ENCODE results near the gene PEX10.
A peak's percentile ranks its signal among the peaks of the same experiment; 100 is the strongest.

Gene PEX10

DNA sequence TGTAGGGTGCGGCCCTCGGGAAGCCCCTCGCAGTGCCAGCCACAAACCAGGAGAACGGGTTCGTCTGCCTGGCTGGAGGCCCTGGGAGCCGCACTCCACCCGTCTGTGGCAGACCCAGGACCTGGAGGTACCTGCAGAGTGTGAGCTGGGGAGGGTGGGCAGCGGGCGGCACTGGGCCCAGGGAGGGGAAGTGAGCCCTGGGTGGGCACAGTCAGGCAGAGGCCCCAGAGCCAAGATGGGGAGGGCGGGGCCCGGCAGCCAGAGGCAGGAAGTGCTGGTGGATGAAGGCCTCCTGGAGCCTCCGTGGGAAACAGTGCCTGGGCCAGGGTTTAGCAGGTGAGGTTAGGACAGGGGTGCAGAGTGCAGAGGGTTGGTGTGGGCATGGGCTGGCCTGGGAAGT, 4.0 kb upstream of the PEX10 start:
- DNase-seq (ENCODE audit: low spot score): no peak
- H3K4me3 ChIP-seq: no peak overlapping the region
- TF ChIP-seq CTCF (IDR thresholded peaks at IDR 0.05): no peak
- H3K27ac ChIP-seq: no peak overlapping the region

DNA sequence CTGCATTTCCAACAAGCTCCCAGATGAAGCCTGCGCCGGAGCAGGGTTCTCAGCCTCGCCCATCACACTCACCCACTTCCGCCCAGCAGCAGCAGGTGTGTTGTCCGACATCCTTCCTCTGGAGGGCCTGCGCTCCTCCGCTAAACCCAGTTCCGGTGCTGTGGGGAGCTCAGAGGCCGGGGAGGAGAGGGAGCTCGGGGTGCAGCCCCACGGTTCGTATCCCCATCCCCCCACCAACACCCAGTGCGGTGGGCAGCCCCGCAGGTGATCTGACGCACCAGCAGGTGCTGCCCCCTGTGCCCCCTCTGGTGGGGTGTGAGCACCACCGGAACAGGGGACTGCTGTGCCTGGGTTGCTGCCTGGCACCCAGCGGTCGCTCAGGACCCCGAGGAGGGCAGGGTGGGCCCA, 3.4 kb upstream of the PEX10 start:
- TF ChIP-seq CTCF (IDR thresholded peaks at IDR 0.05): no peak
- Histone ChIP-seq H3K27ac (no peak overlapping the region), H3K4me3 (no peak overlapping the region)
- DNase-seq (ENCODE audit: low spot score): no peak

GRCh38 chr1:2415337-2415736, 3.0 kb upstream of the PEX10 start:
- TF ChIP-seq CTCF (IDR thresholded peaks at IDR 0.05): no peak
- no peak overlapping the region for H3K27ac ChIP-seq
- no peak overlapping the region for H3K4me3 ChIP-seq
- no peak for DNase-seq (ENCODE audit: low spot score)

GRCh38 chr1:2414297-2414958, 2.1 kb upstream of the PEX10 start:
- DNase-seq (ENCODE audit: low spot score): no peak
- peak; percentile 98 for TF ChIP-seq CTCF (IDR thresholded peaks at IDR 0.05)
- no peak overlapping the region for H3K27ac ChIP-seq
- peak overlapping the region; percentile 100 for H3K4me3 ChIP-seq

GRCh38 chr1:2413495-2414296, 1.3 kb upstream of the PEX10 start:
- Histone ChIP-seq H3K27ac (peak overlapping the region; percentile 82 to 94), H3K4me3 (peak overlapping the region; percentile 100)
- no peak for TF ChIP-seq CTCF (IDR thresholded peaks at IDR 0.05)
- no peak for DNase-seq (ENCODE audit: low spot score)

- Histone ChIP-seq H3K27ac (peak overlapping the region; percentile 82 to 94), H3K4me3 (peak overlapping the region; percentile 100)
- no peak for TF ChIP-seq CTCF (IDR thresholded peaks at IDR 0.05)
- DNase-seq (ENCODE audit: low spot score): no peak
Measured at GRCh38 chr1:2412773-2413494, 570 bp upstream of the PEX10 start.

Data from coronary artery (tissue), 2 donors.